Loucy (cell line): ENCODE results near the gene NLGN1.

Experiments
- H2AFZ ChIP-seq: fragments of 200-600 bp; sonication (generic); 2 replicates; pipeline ENCODE4 v1.6.0; 2016; ENCODE audit warnings: antibody characterized with exemption, mild to moderate bottlenecking, low read length, moderate library complexity
- H3F3A ChIP-seq: fragments of 200-600 bp; 2 replicates; pipeline ENCODE4 v1.6.0; 2016; ENCODE audit warnings: antibody characterized with exemption, low read depth, mild to moderate bottlenecking
- H3K27me3 ChIP-seq: fragments of 200-600 bp; sonication (generic); 2 replicates; pipeline ENCODE4 v1.6.1; 2014; ENCODE audit warnings: low read length, mild to moderate bottlenecking; ENCODE audit not compliant: insufficient read depth, poor library complexity, severe bottlenecking
- H3K36me3 ChIP-seq: fragments of 200-600 bp; sonication (generic); 2 replicates; pipeline ENCODE4 v1.6.1; 2016; ENCODE audit warnings: low read length; ENCODE audit not compliant: insufficient read depth
- H3K4me1 ChIP-seq: fragments of 200-600 bp; sonication (generic); 2 replicates; pipeline ENCODE4 v1.5.1; 2014; ENCODE audit warnings: low read length, mild to moderate bottlenecking; ENCODE audit not compliant: insufficient read depth, poor library complexity, severe bottlenecking
- H3K4me2 ChIP-seq: fragments of 200-600 bp; sonication (generic); 2 replicates; pipeline ENCODE4 v1.6.0; 2014; ENCODE audit warnings: antibody characterized with exemption, low read length, low read depth, mild to moderate bottlenecking; ENCODE audit not compliant: poor library complexity, severe bottlenecking
- H3K4me3 ChIP-seq: fragments of 200-600 bp; sonication (generic); 2 replicates; pipeline ENCODE4 v1.5.1; 2014; ENCODE audit warnings: low read length, mild to moderate bottlenecking, mixed read lengths; ENCODE audit not compliant: poor library complexity, severe bottlenecking
- H3K79me2 ChIP-seq: fragments of 200-600 bp; sonication (generic); 2 replicates; pipeline ENCODE4 v1.6.1; 2014; ENCODE audit warnings: low read length; ENCODE audit not compliant: insufficient read depth
- H3K9ac ChIP-seq: fragments of 200-600 bp; sonication (generic); 2 replicates; pipeline ENCODE4 v1.6.0; 2014; ENCODE audit warnings: mild to moderate bottlenecking, low read depth, low read length, moderate library complexity; ENCODE audit not compliant: poor library complexity, severe bottlenecking
- H3K9me2 ChIP-seq: fragments of 200-600 bp; sonication (generic); replicated peaks from 2 replicates; pipeline ENCODE4 v1.6.1; 2016; ENCODE audit warnings: low read depth, low read length, mixed read lengths
- H3K9me3 ChIP-seq: fragments of 200-600 bp; sonication (generic); 2 replicates; pipeline ENCODE4 v1.6.1; 2014; ENCODE audit warnings: mild to moderate bottlenecking, antibody characterized with exemption, low read length, low read depth; ENCODE audit not compliant: insufficient read depth
- H4K20me1 ChIP-seq: fragments of 200-600 bp; sonication (generic); 2 replicates; pipeline ENCODE4 v1.6.0; 2014; ENCODE audit warnings: antibody characterized with exemption, low read length, mild to moderate bottlenecking; ENCODE audit not compliant: insufficient read depth, poor library complexity, severe bottlenecking
- CTCF ChIP-seq: fragments of 200-600 bp; sonication (generic); conservative IDR thresholded peaks from 2 replicates; pipeline ENCODE4 v1.5.1; 2014; ENCODE audit warnings: mild to moderate bottlenecking, antibody characterized with exemption, low read length
- EZH2phosphoT487 ChIP-seq: fragments of 200-600 bp; IDR thresholded peaks from 2 replicates; pipeline ENCODE4 v1.6.1; 2018; ENCODE audit warnings: antibody characterized with exemption, mild to moderate bottlenecking, moderate library complexity, borderline replicate concordance

The NLGN1 gene

GRCh38 chr3:173429076-173429475 lies 31.5 kb downstream of the NLGN1 start:
- no peaks in the 10 kb centered on the region for H3F3A ChIP-seq
- H2AFZ ChIP-seq, result no peak overlapping the region
- no peaks in the 10 kb centered on the region for H3K79me2 ChIP-seq
- no peaks in the 10 kb centered on the region for H3K9me2 ChIP-seq
- H3K4me2 ChIP-seq, result no peak overlapping the region
- H3K9me3 ChIP-seq, result no peaks in the 10 kb centered on the region
- H3K4me1 ChIP-seq, result no peaks in the 10 kb centered on the region
- H3K36me3 ChIP-seq, result no peaks in the 10 kb centered on the region
- TF ChIP-seq CTCF (no peak), EZH2phosphoT487 (no peak)
- no peak overlapping the region for H3K4me3 ChIP-seq
- H4K20me1 ChIP-seq, result no peaks in the 10 kb centered on the region
- H3K27me3 ChIP-seq, result no peaks in the 10 kb centered on the region
- no peak overlapping the region for H3K9ac ChIP-seq

- Histone ChIP-seq H3K79me2 (no peaks in the 10 kb centered on the region), H3K4me3 (no peak overlapping the region), H3K9me3 (no peaks in the 10 kb centered on the region), H2AFZ (no peak overlapping the region), H3K9ac (no peak overlapping the region), H3K36me3 (no peaks in the 10 kb centered on the region), H3K4me2 (no peak overlapping the region), H3F3A (no peaks in the 10 kb centered on the region), H3K27me3 (no peaks in the 10 kb centered on the region), H3K9me2 (no peaks in the 10 kb centered on the region), H3K4me1 (no peaks in the 10 kb centered on the region), H4K20me1 (no peaks in the 10 kb centered on the region)
- TF ChIP-seq CTCF (no peak), EZH2phosphoT487 (no peak)
Observed at GRCh38 chr3:173429527-173429926, 32.0 kb downstream of the NLGN1 start.

DNA sequence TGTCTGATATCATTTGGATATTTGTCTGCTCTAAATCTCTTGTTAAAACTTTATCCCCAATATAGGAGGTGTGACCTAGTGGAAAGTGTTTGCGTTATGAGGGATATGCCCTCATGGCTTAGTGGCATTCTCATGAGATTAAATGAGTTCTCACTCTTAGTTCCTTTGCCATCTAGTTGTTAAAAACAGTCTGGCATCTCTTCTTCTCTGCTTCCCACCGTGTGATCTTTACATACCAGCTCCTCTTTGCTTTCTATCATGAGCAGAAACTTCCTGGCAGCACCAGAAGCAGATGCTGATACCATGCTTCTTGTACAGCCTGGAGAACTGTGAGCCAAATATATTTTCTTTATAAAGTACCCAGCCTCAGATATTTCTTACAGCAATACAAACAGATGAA lies 33.0 kb downstream of the NLGN1 start:
- Histone ChIP-seq H3K36me3 (no peaks in the 10 kb centered on the region), H3K4me3 (no peak overlapping the region), H3F3A (no peaks in the 10 kb centered on the region), H3K9me3 (no peaks in the 10 kb centered on the region), H3K9me2 (no peaks in the 10 kb centered on the region), H2AFZ (no peak overlapping the region), H3K79me2 (no peaks in the 10 kb centered on the region), H3K4me1 (no peaks in the 10 kb centered on the region), H3K27me3 (no peaks in the 10 kb centered on the region), H3K4me2 (no peak overlapping the region), H3K9ac (no peak overlapping the region), H4K20me1 (no peaks in the 10 kb centered on the region)
- TF ChIP-seq CTCF (no peak), EZH2phosphoT487 (no peak)
